NCI-H2029 (cell line): ENCODE data around the gene ENO1.
"Not testable (repeated sequence)": the region's sequence is repeated elsewhere in the genome, so short reads cannot be mapped to it uniquely, and the experiment has no call there.

Source experiments
- DNase-seq: peaks from one replicate; lab custom pipeline; 2025; lab: John Stamatoyannopoulos, UW

ENO1 gene

GRCh38 chr1:8878448-8878697 is at the start of gene ENO1:
TSS of gene ENO1 (minus strand) at chr1:8878686. CDS start at chr1:8874908, 3,778 bp downstream.
- DNase-seq: no peak

- no peak for DNase-seq
Observed at GRCh38 chr1:8926707-8927694, 48.5 kb upstream of the ENO1 start.

DNA sequence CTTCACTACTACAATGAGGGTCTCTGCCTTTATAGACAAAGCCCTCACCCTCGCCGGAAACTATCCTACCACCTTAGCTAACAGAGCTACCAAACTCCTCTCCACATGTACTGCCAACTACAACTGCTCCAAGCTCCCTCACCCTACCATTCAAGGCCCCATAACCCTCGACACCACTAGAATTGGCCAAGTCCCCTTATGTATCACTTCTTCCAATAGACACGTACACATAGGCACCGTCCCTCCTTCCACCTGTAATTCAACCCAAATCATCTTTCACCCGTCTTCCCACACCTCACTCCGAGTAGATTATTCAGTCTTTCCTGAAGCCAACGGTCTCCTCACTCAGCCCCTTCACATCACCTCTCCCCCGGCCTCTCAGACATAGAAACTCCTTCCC is 47.5 kb upstream of the ENO1 start:
- DNase-seq: no peak

DNA sequence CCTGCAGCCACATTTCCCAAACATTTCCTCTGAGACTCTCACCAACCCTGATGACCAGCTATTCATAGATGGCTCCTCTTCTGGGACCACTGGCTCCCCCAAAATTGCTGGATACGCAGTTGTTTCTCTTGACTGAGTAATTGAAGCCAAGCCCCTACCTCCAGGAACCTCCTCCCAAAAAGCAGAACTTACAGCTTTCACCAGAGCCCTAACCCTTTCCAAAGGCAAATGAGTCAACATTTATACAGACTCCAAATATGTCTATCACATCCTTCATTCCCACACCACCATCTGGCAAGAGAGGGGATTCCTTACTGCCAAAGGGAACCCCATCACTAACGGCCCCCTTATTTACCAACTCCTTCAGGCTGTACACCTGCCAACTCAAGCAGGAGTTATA is 46.9 kb upstream of the ENO1 start:
- peak; percentile 34 for DNase-seq

- DNase-seq: no peak
Observed at GRCh38 chr1:8922962-8923361, 44.5 kb upstream of the ENO1 start.

- DNase-seq: not testable (repeated sequence)
Observed at GRCh38 chr1:8917536-8917935, 39.0 kb upstream of the ENO1 start.

DNA sequence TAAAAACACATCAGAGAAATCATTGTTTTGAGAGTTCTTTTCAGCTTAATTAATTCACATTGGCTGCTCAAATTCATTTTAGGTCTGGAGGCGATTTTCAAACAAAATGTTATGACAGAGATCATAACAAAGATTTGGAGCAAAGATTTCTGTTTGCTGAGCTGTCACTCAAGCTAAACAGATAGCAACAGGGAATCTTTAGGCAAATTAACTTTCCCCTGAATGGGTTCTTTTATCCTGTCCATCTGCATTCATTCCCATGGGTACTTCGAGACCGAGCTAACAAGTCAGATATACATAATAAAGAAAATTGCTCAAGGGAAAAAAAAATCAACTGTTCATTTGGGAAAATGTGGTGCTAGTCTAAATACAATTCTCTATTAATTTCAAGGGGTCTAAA is 37.0 kb upstream of the ENO1 start:
- DNase-seq: no peak

- DNase-seq: no peak
Observed at GRCh38 chr1:8914466-8914865, 36.0 kb upstream of the ENO1 start.

GRCh38 chr1:8913457-8913856 is 35.0 kb upstream of the ENO1 start:
- no peak for DNase-seq

DNA sequence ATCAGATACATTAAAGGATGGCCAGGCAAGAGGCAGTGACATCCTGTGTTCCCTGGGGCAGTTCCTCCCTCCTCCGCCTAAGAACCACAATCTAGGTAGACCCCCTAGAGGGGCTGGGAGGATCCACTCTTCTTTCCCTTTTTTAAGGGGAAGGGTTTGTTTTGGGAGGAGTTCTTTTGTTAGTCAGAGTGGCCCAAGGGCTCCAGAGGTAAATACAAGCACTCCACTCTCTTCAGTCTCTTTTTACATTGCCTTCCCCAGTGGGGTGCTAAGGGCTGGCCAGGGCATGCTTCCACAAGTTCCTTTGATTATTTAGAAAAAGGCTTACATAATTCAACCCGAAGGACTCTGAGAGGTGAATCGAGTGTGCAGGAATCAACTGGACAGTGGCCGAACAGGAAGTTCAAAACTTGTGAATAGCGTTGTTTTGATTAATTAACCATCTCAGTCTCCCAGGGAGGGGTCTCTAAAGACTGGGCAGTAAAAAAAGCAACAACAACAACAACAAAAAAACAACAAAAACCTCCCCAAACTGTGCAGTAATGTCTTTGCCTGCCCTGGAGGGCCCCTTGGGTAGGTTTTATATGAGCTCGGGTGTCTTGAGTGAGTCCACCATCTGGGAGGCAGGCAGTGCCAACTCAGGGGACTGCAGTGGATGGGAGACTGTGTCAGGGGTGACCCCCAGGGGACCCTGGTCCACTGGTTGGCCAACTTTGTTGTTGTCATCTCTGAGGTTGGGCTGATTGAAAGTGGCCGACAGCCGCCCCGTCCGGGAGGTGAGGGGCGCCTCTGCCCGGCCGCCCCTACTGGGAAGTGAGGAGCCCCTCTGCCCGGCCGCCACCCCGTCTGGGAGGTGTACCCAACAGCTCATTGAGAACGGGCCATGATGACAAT is 33.2 kb upstream of the ENO1 start:
- no peak for DNase-seq

GRCh38 chr1:8910914-8911313 is 32.4 kb upstream of the ENO1 start:
- DNase-seq: peak; percentile 9

- DNase-seq: no peak
Observed at GRCh38 chr1:8910331-8910730, 31.8 kb upstream of the ENO1 start.

DNA sequence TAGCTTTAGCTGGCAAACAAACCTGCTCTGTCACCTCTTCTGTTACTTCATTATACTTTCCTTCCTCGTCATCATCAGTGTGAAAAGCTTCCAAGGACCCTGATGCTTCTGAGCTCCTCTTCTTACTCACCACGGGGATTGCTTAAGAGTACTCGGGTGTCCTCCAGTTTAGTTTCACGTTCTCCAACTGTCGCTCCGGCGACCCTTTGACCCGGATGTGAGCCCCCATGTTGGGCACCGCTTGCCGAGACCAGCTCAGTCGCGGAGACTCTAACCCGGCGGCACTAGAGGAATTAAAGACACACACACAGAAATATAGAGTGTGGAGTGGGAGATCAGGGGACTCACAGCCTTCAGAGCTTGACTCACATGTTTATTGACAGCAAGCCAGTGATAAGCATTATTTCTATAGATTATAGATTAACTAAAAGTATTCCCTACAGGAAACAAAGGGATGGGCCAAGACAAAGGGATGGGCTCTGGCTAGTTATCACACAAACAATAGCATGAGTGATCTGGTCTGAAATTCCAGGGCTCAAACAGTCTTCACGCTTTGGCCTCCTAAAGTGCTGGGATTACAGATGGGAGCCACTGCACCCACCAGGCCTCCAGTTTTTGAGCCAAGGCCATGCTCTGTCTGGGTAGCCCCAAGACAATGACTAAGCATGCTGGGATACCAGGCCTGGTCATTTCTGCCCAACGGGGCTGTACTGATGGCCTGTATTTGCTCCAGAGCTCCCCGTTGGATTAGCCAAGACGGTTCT is 30.1 kb upstream of the ENO1 start:
- no peak for DNase-seq

GRCh38 chr1:8905582-8906191 is 27.2 kb upstream of the ENO1 start:
- DNase-seq: no peak

DNA sequence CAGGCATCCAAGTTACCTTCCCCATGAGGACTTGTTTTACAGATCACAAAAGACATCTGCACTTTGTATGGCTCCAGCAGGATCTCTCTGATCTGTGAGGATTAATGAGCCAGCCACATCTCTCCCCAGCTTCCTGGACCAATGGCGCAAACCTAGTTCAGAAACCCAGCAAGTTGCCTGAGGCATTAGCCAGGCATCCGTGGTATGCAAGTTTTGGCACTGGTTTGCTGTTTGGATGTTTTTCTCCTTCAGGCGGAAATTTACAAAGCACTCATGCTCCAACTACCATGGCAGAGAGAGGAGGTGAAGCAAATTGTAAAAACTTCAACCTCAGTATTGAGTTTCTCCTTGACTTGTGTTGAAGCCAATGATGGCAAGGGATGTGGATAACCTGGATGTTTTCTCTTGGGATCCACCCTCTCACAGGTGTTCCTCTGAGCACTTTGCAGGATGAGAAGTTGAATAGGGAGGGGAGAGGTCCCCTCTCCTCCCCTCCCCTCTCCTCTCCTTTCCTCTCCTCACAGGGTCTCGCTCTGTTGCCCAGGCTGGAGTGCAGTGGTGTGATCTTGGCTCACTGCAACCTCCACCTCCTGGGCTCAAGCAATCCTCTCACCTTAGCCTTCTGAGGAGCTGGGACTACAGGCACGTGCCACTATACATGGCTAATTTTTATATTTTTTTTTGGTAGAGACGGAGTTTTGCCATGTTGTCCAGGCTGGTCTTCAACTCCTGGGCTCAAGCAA is 25.6 kb upstream of the ENO1 start:
- no peak for DNase-seq

GRCh38 chr1:8903410-8903809 is 24.9 kb upstream of the ENO1 start:
- DNase-seq: no peak

DNA sequence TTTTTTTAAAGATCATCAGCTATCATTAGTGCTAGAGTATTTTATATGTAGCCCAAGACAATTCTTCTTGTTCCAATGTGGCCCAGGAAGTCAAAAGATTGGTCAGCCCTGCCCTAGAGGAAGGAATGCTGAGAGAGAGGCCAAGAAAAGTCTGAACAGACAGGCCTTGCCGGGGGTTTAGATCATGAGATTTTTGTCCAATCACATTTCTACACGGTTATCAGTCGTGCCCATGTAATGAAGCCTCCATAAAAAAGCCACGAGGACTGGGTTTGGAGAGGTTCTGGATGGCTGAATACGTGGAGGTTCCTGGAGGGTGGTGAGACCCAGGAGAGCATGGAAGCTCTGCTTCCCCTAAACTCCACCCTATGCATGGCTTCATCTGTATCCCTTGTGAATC is 24.3 kb upstream of the ENO1 start:
- no peak for DNase-seq

- DNase-seq: not testable (repeated sequence)
Observed at GRCh38 chr1:8900684-8901083, 22.2 kb upstream of the ENO1 start.

- DNase-seq: no peak
Observed at GRCh38 chr1:8899046-8899445, 20.6 kb upstream of the ENO1 start.

- not testable (repeated sequence) for DNase-seq
Observed at GRCh38 chr1:8898418-8898817, 19.9 kb upstream of the ENO1 start.

DNA sequence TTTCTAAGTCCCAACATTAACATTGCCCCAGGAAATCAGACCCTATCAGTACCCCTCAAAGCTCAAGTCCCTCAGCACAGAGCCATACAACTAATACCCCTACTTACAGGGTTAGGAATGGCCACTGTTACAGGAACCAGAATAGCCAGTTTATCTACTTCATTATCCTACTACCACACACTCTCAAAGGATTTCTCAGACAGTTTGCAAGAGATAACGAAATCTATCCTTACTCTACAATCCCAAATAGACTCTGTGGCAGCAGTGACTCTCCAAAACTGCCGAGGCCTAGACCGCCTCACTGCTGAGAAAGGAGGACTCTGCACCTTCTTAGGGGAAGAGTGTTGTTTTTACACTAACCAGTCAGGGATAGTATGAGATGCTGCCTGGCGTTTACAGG is 19.0 kb upstream of the ENO1 start:
- not testable (repeated sequence) for DNase-seq
